Measurements from ENCODE around the gene COL1A1.

COL1A1 gene

GRCh38 chr17:50163843-50164696 is 37.4 kb downstream of the COL1A1 start:
- DNase-seq (ENCODE audit: low read depth) = no peak
- TF ChIP-seq CTCF (conservative IDR thresholded peaks at IDR 0.05; ENCODE audit: control insufficient read depth, insufficient read depth, low read depth, low read length) = no peak
- H3K4me3 ChIP-seq (ENCODE audit: control insufficient read depth, low read depth, low read length) = no peak overlapping the region

DNA sequence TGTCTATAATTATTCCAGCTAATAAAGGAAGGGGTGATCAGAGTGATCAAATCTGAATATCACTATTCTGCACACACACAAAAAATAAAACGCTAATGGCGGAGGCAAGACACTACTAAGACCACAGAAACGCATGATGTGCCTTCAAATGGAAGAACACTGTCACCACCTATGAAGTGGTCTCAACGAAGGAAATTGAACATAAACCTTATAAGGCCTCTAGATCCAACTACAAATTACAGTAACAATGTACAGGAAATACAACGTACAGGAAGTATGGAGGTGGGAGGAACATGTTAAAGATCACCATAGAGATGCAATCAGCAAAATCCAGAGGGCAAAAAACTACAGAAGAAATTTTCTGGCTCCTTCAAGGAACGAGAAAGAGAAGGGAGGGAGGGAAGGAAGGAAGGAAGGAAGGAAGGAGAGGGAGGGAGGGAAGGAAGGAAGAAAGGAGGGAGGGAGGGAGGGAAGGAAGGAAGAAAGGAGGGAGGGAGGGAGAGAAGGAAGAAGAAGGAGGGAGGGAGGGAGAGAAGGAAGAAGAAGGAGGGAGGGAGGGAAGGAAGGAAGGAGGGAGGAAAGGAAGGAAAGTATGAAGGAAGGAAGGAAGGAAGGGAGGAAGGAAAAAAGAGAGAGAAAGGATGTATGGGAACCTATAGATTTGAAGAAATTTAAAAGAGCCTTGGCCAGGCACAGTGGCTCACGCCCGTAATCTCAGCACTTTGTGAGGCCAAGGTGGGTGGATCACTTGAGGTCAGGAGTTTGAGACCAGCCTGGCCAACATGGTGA is 38.8 kb downstream of the COL1A1 start:
- no peak overlapping the region for H3K4me3 ChIP-seq (ENCODE audit: control insufficient read depth, low read depth, low read length)
- DNase-seq (ENCODE audit: low read depth) = no peak
- no peak for TF ChIP-seq CTCF (conservative IDR thresholded peaks at IDR 0.05; ENCODE audit: control insufficient read depth, insufficient read depth, low read depth, low read length)

- TF ChIP-seq CTCF (conservative IDR thresholded peaks at IDR 0.05; ENCODE audit: control insufficient read depth, insufficient read depth, low read depth, low read length) = no peak
- no peak for DNase-seq (ENCODE audit: low read depth)
- no peak overlapping the region for H3K4me3 ChIP-seq (ENCODE audit: control insufficient read depth, low read depth, low read length)
Measured at GRCh38 chr17:50161911-50162288, 39.5 kb downstream of the COL1A1 start.

DNA sequence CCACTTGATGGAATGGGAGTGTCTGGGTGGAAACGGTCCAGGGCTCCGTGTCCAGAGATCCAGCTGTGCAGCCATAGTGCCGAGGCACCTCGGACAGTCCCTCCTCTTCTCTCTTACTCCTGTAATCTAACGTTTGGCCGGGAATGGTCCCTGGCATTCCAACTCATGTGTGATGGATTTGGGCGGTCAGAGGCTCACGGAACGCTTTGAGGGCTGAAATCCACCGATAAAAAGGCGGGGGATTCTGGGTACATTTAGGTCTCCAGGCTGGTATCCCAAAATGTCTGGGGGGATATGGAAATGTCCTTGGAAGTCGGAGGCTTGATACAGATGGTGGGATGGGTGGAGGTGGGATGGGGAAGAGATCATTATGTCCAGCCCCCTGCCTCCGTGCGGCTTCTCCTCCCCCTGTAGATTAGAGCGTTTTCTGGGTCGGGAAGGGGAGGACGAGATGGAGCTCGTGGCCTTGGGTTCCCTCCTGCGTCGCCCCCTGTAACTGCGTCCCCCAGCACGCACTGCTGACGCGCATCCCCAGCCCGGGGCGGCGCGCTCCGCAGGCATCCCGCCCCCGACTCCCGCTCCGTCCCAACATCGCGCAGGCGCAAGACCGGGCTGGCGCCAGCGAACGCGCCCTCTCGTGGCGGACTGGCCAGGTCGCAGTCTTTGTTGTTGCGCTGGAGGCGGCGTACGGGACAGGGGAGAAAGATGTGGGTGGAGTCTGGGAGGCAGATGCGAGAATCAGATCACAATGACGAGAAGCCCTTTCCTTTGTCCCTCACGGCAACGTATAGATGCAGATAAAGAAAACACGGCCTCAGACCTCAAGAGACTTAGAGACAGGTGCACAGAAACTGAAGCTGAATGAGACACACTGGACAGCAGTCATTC is 40.2 kb downstream of the COL1A1 start:
- peak; percentile 88 for DNase-seq (ENCODE audit: low read depth)
- TF ChIP-seq CTCF (conservative IDR thresholded peaks at IDR 0.05; ENCODE audit: control insufficient read depth, insufficient read depth, low read depth, low read length) = peak; percentile 73
- peak overlapping the region; percentile 53 for H3K4me3 ChIP-seq (ENCODE audit: control insufficient read depth, low read depth, low read length)

DNA sequence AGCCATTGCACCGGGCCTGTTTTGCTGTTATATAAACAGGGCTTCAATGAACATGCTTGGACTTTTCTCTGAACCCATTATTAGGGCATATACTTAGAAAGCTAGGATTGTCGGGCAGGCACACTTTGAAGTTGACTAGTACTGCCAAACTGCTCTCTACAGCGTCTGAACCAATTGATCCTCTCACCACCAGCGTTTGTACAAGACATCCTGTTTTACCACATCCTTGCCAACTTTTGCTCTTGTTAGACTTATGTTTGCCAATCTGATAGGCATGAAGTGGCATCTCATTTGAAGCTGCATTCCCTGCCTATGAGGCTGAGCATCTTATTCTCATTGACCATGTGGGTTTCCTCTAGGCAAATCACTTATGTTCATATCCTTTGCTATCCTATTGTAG is 43.5 kb downstream of the COL1A1 start:
- no peak overlapping the region for H3K4me3 ChIP-seq (ENCODE audit: control insufficient read depth, low read depth, low read length)
- TF ChIP-seq CTCF (conservative IDR thresholded peaks at IDR 0.05; ENCODE audit: control insufficient read depth, insufficient read depth, low read depth, low read length) = no peak
- no peak for DNase-seq (ENCODE audit: low read depth)

GRCh38 chr17:50155115-50155819 is 46.2 kb downstream of the COL1A1 start:
- no peak for TF ChIP-seq CTCF (conservative IDR thresholded peaks at IDR 0.05; ENCODE audit: control insufficient read depth, insufficient read depth, low read depth, low read length)
- no peak overlapping the region for H3K4me3 ChIP-seq (ENCODE audit: control insufficient read depth, low read depth, low read length)
- DNase-seq (ENCODE audit: low read depth) = no peak
